Nephron progenitor cell (in vitro differentiated cells): ENCODE results near the gene DSTN.

ENCODE experiments used
- DNase-seq: peaks from one replicate; pipeline ENCODE4 v3.0.0; 2021
- H3K27ac Mint-ChIP-seq: 2 replicates; pipeline ENCODE4 v1.8.0; 2021; ENCODE audit warnings: mild to moderate bottlenecking, moderate library complexity, mixed read lengths
- H3K27me3 Mint-ChIP-seq: 2 replicates; pipeline ENCODE4 v1.8.0; 2021; ENCODE audit warnings: mild to moderate bottlenecking, low read depth, mixed read lengths; ENCODE audit not compliant: poor library complexity
- H3K36me3 Mint-ChIP-seq: 2 replicates; pipeline ENCODE4 v1.8.0; 2021; ENCODE audit warnings: low read depth, mixed read lengths
- H3K4me1 Mint-ChIP-seq: 2 replicates; pipeline ENCODE4 v1.8.0; 2021; ENCODE audit warnings: mixed read lengths
- H3K4me3 Mint-ChIP-seq: 2 replicates; pipeline ENCODE4 v1.8.0; 2021; ENCODE audit warnings: mild to moderate bottlenecking, moderate library complexity, mixed read lengths
- H3K9me3 Mint-ChIP-seq: 2 replicates; pipeline ENCODE4 v1.8.0; 2021; ENCODE audit warnings: mild to moderate bottlenecking, moderate library complexity, mixed read lengths
- TF ChIP-seq, protein P1 (sequence below): fragments of 200-600 bp; sonication (generic); IDR thresholded peaks from 2 replicates; pipeline ENCODE4 v1.5.0; 2021; ENCODE audit warnings: antibody characterized with exemption

Gene DSTN

DNA sequence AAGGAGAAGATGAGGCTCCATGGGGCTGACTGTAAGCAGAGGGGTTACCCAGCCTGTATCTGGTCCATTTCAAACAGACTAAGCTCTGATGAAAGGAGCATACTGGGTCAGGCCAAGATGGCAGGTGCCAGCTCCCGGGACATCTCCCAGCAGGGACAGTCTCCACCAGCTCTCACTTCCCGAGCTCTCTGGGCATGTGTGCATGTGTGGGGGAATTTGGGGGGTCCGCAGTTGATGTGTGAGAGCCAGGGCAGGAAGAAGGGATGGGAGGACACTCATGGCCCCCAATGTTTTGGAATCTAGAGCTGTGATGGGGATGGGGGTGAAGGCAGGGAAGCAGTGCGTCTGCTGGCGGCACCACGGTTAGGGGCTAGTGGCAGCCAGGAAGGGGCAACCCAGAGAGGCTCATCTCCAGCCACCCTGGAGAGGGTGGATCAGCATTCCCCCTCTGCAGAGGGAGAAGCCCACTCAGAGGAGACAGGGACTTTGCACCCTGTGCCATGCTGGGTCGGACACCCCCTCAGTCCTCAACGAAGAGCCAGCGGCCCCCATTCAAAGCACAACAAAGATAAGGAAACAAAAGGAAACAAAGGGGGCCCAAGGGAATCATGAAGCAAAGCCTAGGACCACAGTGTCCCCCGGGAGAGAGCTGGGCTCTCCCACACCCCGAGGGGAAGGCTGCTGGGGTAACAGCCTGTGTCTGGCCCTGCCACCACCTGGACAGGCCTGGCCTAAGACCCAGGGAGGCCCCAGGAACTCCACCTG, 52.4 kb downstream of the DSTN start:
- H3K4me3 Mint-ChIP-seq, result no peak overlapping the region
- TF ChIP-seq, protein P1, sequence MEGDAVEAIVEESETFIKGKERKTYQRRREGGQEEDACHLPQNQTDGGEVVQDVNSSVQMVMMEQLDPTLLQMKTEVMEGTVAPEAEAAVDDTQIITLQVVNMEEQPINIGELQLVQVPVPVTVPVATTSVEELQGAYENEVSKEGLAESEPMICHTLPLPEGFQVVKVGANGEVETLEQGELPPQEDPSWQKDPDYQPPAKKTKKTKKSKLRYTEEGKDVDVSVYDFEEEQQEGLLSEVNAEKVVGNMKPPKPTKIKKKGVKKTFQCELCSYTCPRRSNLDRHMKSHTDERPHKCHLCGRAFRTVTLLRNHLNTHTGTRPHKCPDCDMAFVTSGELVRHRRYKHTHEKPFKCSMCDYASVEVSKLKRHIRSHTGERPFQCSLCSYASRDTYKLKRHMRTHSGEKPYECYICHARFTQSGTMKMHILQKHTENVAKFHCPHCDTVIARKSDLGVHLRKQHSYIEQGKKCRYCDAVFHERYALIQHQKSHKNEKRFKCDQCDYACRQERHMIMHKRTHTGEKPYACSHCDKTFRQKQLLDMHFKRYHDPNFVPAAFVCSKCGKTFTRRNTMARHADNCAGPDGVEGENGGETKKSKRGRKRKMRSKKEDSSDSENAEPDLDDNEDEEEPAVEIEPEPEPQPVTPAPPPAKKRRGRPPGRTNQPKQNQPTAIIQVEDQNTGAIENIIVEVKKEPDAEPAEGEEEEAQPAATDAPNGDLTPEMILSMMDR, result no peak
- H3K27me3 Mint-ChIP-seq, result no peaks in the 10 kb centered on the region
- H3K36me3 Mint-ChIP-seq, result peaks cover 10% of the 10 kb centered on the region
- H3K27ac Mint-ChIP-seq, result peak overlapping the region; percentile 69
- peak; percentile 1 for DNase-seq
- H3K4me1 Mint-ChIP-seq, result peaks cover 17% of the 10 kb centered on the region
- no peaks in the 10 kb centered on the region for H3K9me3 Mint-ChIP-seq

DNA sequence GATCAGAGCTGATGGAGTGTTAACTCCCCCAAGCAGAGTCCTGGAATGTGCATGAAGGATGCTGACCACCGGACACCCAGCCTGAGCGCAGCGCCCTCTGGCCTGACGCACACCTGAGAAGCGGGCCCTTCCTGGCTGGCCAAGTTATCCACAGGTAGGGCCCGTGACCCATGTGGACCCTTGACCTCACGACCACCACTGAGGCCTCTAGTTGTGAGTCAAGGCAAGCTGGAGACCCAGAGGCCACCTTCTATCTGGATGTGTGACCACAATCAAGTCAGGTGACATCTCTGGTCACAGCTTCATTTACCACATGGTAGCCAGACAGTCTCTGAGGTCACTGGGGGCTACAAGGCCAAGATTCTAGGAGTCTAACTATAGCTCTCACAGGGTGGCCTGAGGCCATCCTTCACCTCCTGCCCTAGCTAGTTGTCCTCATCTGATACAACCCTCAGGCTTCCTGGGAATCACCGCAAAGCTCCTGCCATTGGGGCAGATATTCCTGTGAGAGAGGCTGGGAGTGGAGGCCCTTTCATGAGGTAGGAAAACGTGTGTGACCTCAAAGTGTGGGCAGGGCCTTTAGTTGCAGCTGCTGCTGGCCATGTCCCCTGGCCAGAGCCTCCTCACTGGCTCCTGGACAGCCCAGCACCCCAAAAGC, 53.1 kb downstream of the DSTN start:
- TF ChIP-seq, protein P1, result no peak
- no peak for DNase-seq
- Mint-ChIP-seq H3K27me3 (no peaks in the 10 kb centered on the region), H3K4me3 (no peak overlapping the region), H3K27ac (no peak overlapping the region), H3K9me3 (no peaks in the 10 kb centered on the region), H3K36me3 (peaks cover 11% of the 10 kb centered on the region), H3K4me1 (peaks cover 24% of the 10 kb centered on the region)

DNA sequence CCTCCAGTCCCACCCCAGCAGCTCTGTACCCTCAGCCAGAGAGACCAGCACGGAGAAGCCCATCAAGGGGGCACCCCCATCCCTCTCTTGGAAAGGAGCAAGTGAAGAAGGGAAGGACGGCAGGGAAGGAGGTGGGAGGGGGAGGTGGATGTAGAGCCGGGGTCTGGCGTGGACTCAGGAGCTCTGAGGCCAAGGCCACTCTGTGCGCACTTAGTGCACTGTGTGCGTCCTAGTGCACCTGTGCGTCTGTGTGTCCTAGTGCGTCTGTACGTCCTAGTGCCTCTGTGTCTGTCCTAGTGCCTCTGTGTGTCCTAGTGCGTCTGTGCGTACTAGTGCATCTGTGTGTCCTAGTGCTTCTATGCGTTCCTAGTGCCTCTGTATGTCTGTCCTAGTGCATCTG, 54.2 kb downstream of the DSTN start:
- no peak for DNase-seq
- TF ChIP-seq, protein P1, result no peak
- H3K9me3 Mint-ChIP-seq, result no peaks in the 10 kb centered on the region
- peaks cover 30% of the 10 kb centered on the region for H3K4me1 Mint-ChIP-seq
- H3K27ac Mint-ChIP-seq, result peak overlapping the region; percentile 78
- no peaks in the 10 kb centered on the region for H3K27me3 Mint-ChIP-seq
- H3K36me3 Mint-ChIP-seq, result peaks cover 15% of the 10 kb centered on the region
- no peak overlapping the region for H3K4me3 Mint-ChIP-seq

DNA sequence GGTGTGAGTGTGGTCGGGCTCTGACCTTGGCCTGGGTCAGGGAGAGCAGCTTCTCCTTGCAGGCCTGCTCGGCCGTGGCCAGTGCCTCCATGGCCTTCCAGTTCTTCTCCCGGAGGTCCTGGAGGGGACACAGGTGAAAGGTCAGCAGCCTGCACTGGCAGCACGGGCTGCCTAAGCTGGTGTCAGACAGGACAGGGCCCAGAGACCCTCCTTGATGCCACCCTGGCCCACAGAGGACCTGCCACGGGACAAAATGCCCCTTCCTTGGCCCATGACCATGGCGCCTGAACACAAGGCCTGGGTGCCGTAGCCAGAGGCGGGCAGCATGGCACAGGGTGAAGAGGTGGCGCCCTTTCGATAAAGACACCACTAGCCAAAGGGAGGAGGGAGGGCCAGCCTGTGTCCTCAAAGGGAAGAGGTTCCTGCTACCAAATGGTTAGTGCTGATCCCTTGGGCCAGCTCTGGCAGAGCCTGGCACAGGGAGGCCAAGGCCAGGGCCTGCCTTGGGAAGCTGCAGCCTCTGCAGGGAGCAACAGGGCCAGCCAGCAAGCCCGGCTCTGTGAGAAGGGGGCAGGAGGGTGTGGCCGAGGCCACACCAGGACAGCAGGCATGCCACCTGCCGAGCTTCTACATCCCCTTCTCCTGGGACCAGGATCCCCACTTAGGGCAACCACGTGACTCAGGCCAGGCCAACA, 54.8 kb downstream of the DSTN start:
- Mint-ChIP-seq H3K4me3 (no peak overlapping the region), H3K27me3 (no peaks in the 10 kb centered on the region), H3K4me1 (peaks cover 30% of the 10 kb centered on the region), H3K27ac (peak overlapping the region; percentile 78), H3K9me3 (no peaks in the 10 kb centered on the region), H3K36me3 (peaks cover 15% of the 10 kb centered on the region)
- TF ChIP-seq, protein P1, result no peak
- DNase-seq, result no peak

DNA sequence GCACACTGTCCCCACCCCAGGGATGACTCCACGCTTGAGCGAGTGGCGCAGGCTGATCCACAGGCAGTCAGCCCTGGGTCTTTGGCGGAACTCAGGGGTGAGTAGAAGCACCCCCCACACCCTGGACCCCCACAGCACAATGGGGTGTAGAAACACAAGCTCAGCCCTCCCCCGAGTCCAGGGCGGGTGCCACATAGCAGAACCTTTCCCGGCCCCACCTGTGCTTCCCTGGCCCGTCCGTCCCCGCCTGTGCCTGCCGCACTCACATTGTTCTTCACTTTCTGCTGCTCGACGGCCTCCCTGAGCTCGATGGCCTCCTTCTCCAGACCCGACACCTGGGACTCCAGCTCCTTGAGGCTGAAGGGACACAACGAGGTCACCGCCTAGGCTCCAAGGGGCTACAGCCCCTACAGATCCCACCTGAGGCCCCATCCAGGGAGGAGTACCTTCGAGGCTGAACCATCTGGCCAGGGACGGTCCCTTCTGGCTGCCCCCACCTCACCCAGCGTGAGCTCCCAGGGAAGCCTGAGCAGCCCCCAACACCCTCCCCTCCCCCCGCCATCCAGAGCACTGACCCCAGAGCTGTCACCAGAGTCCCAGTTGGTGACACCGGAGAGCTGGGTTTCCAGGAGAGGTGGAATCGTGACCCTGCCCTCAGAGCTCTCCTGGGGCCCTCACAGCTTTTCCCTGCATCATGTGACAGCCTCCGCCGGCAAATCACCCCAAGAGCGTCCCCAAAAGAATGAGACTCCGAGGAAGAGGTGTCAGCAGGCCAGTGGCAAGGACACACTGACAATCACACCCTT, 55.6 kb downstream of the DSTN start:
- H3K36me3 Mint-ChIP-seq, result peaks cover 15% of the 10 kb centered on the region
- H3K4me3 Mint-ChIP-seq, result no peak overlapping the region
- no peak for DNase-seq
- H3K4me1 Mint-ChIP-seq, result peaks cover 30% of the 10 kb centered on the region
- H3K27me3 Mint-ChIP-seq, result peaks cover 5% of the 10 kb centered on the region
- H3K9me3 Mint-ChIP-seq, result no peaks in the 10 kb centered on the region
- TF ChIP-seq, protein P1, result no peak
- H3K27ac Mint-ChIP-seq, result peak overlapping the region; percentile 94
